NT2/D1 (cell line): Measurements from ENCODE around the gene LTC4S.

ENCODE experiments used
- SUZ12 ChIP-seq: IDR thresholded peaks from 2 replicates; pipeline ENCODE4 v1.6.1; 2011; ENCODE audit not compliant: insufficient read length, insufficient read depth; ENCODE audit errors: extremely low read depth
- YY1 ChIP-seq: IDR thresholded peaks from 2 replicates; pipeline ENCODE4 v1.6.1; 2011; ENCODE audit not compliant: insufficient read length, insufficient read depth
- ZNF274 ChIP-seq: IDR thresholded peaks from 2 replicates; pipeline ENCODE4 v1.6.1; 2011; ENCODE audit warnings: mild to moderate bottlenecking, low read depth, low read length

GRCh38 chr5:179815491-179816249, 21.9 kb downstream of the LTC4S start:
- TF ChIP-seq ZNF274 (no peak), YY1 (no peak), SUZ12 (no peak)
